ENCODE results near the gene NMNAT3. TPM values are rescaled to one million over a fixed set of nuclear protein-coding genes. Genes with fewer than 3 reads are reported as not detected.

The NMNAT3 gene
- total and polyA plus RNA-seq, 2 experiments from 2014 or later, result 8.3 to 9.2 TPM

DNA sequence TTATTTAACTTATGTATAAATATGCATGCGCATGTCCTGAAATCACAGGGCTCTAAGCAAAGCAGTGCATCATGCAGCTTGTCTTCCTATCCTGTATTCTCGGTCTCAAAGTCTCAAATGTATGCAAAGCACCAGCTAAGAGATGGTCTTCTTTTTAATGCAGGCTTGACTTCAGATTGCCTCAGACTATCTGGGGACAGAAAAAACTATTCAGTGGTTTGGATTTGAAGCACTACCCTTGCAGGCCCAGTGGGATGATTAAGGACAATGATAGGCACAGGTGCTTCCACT lies 18.5 kb upstream of the NMNAT3 start:
- H3K27me3 ChIP-seq (ENCODE audit: insufficient read depth), result no peaks in the 10 kb centered on the region
- no peaks in the 10 kb centered on the region for H3K79me2 ChIP-seq (replicated peaks; ENCODE audit: insufficient read depth)
- H3K36me3 ChIP-seq (ENCODE audit: insufficient read depth), result no peaks in the 10 kb centered on the region
- no peak overlapping the region for H3K27ac Mint-ChIP-seq
- no peak for ATAC-seq
- DNase-seq (ENCODE audit: low spot score), result no peak
- no peak overlapping the region for H3K27ac ChIP-seq (ENCODE audit: low read depth)
- no peaks in the 10 kb centered on the region for H3F3A ChIP-seq (replicated peaks; ENCODE audit: low read depth)
- peaks cover 6% of the 10 kb centered on the region for H3K27me3 Mint-ChIP-seq (ENCODE audit: insufficient read depth, low read depth, poor library complexity)
- H3K4me1 ChIP-seq (ENCODE audit: insufficient read depth), result no peaks in the 10 kb centered on the region
- no peak overlapping the region for H2AFZ ChIP-seq
- no peaks in the 10 kb centered on the region for H4K20me1 ChIP-seq (replicated peaks; ENCODE audit: insufficient read depth)
- H3K36me3 Mint-ChIP-seq (ENCODE audit: low read depth), result no peaks in the 10 kb centered on the region
- H3K4me3 ChIP-seq, result no peak overlapping the region
- no peaks in the 10 kb centered on the region; the same call in 1 of the 2 replicates for H3K9me2 ChIP-seq (ENCODE audit: insufficient read depth)
- TF ChIP-seq POLR2AphosphoS5 (IDR thresholded peaks at IDR 0.05; ENCODE audit: low read depth) (no peak), NANOG (IDR thresholded peaks at IDR 0.05; ENCODE audit: borderline replicate concordance) (no peak), JUNB (IDR thresholded peaks at IDR 0.05; ENCODE audit: unreplicated experiment) (no peak), CREB1 (CRISPR knock-in tag; IDR thresholded peaks at IDR 0.05; ENCODE audit: low read depth) (no peak), EZH2 (IDR thresholded peaks at IDR 0.05; ENCODE audit: low read depth, unreplicated experiment) (no peak), STAT1 (IDR thresholded peaks at IDR 0.05; ENCODE audit: unreplicated experiment) (no peak), ZNF114 (CRISPR knock-in tag; IDR thresholded peaks at IDR 0.05) (no peak), ZNF331 (CRISPR knock-in tag; IDR thresholded peaks at IDR 0.05; ENCODE audit: low read depth) (no peak), ETS1 (IDR thresholded peaks at IDR 0.05) (no peak), EZH2phosphoT487 (IDR thresholded peaks at IDR 0.05; ENCODE audit: unreplicated experiment) (no peak)
- TF ChIP-seq, protein P1, sequence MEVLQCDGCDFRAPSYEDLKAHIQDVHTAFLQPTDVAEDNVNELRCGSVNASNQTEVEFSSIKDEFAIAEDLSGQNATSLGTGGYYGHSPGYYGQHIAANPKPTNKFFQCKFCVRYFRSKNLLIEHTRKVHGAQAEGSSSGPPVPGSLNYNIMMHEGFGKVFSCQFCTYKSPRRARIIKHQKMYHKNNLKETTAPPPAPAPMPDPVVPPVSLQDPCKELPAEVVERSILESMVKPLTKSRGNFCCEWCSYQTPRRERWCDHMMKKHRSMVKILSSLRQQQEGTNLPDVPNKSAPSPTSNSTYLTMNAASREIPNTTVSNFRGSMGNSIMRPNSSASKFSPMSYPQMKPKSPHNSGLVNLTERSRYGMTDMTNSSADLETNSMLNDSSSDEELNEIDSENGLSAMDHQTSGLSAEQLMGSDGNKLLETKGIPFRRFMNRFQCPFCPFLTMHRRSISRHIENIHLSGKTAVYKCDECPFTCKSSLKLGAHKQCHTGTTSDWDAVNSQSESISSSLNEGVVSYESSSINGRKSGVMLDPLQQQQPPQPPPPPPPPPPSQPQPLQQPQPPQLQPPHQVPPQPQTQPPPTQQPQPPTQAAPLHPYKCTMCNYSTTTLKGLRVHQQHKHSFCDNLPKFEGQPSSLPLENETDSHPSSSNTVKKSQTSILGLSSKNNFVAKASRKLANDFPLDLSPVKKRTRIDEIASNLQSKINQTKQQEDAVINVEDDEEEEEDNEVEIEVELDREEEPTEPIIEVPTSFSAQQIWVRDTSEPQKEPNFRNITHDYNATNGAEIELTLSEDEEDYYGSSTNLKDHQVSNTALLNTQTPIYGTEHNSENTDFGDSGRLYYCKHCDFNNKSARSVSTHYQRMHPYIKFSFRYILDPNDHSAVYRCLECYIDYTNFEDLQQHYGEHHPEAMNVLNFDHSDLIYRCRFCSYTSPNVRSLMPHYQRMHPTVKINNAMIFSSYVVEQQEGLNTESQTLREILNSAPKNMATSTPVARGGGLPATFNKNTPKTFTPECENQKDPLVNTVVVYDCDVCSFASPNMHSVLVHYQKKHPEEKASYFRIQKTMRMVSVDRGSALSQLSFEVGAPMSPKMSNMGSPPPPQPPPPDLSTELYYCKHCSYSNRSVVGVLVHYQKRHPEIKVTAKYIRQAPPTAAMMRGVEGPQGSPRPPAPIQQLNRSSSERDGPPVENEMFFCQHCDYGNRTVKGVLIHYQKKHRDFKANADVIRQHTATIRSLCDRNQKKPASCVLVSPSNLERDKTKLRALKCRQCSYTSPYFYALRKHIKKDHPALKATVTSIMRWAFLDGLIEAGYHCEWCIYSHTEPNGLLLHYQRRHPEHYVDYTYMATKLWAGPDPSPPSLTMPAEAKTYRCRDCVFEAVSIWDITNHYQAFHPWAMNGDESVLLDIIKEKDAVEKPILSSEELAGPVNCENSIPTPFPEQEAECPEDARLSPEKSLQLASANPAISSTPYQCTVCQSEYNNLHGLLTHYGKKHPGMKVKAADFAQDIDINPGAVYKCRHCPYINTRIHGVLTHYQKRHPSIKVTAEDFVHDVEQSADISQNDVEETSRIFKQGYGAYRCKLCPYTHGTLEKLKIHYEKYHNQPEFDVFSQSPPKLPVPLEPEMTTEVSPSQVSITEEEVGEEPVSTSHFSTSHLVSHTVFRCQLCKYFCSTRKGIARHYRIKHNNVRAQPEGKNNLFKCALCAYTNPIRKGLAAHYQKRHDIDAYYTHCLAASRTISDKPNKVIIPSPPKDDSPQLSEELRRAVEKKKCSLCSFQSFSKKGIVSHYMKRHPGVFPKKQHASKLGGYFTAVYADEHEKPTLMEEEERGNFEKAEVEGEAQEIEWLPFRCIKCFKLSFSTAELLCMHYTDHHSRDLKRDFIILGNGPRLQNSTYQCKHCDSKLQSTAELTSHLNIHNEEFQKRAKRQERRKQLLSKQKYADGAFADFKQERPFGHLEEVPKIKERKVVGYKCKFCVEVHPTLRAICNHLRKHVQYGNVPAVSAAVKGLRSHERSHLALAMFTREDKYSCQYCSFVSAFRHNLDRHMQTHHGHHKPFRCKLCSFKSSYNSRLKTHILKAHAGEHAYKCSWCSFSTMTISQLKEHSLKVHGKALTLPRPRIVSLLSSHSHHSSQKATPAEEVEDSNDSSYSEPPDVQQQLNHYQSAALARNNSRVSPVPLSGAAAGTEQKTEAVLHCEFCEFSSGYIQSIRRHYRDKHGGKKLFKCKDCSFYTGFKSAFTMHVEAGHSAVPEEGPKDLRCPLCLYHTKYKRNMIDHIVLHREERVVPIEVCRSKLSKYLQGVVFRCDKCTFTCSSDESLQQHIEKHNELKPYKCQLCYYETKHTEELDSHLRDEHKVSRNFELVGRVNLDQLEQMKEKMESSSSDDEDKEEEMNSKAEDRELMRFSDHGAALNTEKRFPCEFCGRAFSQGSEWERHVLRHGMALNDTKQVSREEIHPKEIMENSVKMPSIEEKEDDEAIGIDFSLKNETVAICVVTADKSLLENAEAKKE (CRISPR knock-in tag; IDR thresholded peaks at IDR 0.05), result no peak
- TF ChIP-seq, protein P2, sequence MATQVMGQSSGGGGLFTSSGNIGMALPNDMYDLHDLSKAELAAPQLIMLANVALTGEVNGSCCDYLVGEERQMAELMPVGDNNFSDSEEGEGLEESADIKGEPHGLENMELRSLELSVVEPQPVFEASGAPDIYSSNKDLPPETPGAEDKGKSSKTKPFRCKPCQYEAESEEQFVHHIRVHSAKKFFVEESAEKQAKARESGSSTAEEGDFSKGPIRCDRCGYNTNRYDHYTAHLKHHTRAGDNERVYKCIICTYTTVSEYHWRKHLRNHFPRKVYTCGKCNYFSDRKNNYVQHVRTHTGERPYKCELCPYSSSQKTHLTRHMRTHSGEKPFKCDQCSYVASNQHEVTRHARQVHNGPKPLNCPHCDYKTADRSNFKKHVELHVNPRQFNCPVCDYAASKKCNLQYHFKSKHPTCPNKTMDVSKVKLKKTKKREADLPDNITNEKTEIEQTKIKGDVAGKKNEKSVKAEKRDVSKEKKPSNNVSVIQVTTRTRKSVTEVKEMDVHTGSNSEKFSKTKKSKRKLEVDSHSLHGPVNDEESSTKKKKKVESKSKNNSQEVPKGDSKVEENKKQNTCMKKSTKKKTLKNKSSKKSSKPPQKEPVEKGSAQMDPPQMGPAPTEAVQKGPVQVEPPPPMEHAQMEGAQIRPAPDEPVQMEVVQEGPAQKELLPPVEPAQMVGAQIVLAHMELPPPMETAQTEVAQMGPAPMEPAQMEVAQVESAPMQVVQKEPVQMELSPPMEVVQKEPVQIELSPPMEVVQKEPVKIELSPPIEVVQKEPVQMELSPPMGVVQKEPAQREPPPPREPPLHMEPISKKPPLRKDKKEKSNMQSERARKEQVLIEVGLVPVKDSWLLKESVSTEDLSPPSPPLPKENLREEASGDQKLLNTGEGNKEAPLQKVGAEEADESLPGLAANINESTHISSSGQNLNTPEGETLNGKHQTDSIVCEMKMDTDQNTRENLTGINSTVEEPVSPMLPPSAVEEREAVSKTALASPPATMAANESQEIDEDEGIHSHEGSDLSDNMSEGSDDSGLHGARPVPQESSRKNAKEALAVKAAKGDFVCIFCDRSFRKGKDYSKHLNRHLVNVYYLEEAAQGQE (IDR thresholded peaks at IDR 0.05; ENCODE audit: unreplicated experiment), result no peak
- H3K4me3 Mint-ChIP-seq, result no peak overlapping the region
- peaks cover 9% of the 10 kb centered on the region; the same call in 2 of the 3 replicates for H3K4me1 Mint-ChIP-seq
- no peaks in the 10 kb centered on the region for H3K9me3 Mint-ChIP-seq
- no peak overlapping the region for H3K4me2 ChIP-seq

All from GM23338 (cell line).